OCI-LY3 (cell line): ENCODE results near the gene ZFYVE28.

Source experiments
- CTCF ChIP-seq: fragments of 200-600, 300-600 bp; sonication (generic); IDR thresholded peaks from 2 replicates; pipeline ENCODE4 v1.5.1; 2014; ENCODE audit warnings: antibody characterized with exemption, low read length, low read depth
- EZH2phosphoT487 ChIP-seq: fragments of 200-600 bp; shearing (Covaris generic); IDR thresholded peaks from 2 replicates; pipeline ENCODE4 v1.6.1; 2018; ENCODE audit warnings: antibody characterized with exemption, mixed run types, low read depth

GRCh38 chr4:2320746-2321145, 97.7 kb downstream of the ZFYVE28 start:
- TF ChIP-seq CTCF (no peak), EZH2phosphoT487 (no peak)
